HepG2 (cell line): ENCODE measurements around the gene KAZN. TPM values are rescaled to one million over a fixed set of nuclear protein-coding genes. Genes with fewer than 3 reads are reported as not detected.

Experiments
- ATAC-seq: fragments of 200-7000 bp; cut with Tn5 transposase; 3 replicates; pipeline ENCODE4 v1.9.1; 2020; ENCODE audit warnings: mild to moderate bottlenecking, moderate library complexity
- BruUV-seq: library from RNA; stranded (reverse); fragments of 400-500 nt; replicated peaks from 2 replicates; lab custom pipeline; 2021; lab: Mats Ljungman, UMichigan
- CTCF ChIA-PET: fragments of 300-600 bp; formaldehyde crosslinking; extraction: SDS; loops from one replicate; lab custom pipeline; 2021; ENCODE audit warnings: low total read pairs, inconsistent platforms, low intra/inter-chr PET ratio; lab: Yijun Ruan, JAX
- POLR2A ChIA-PET: fragments of 350-600 bp; sonication (Branson Sonifier 250); formaldehyde crosslinking; loops from one replicate; lab custom pipeline; 2020; ENCODE audit warnings: antibody characterized with exemption, inconsistent platforms; lab: Yijun Ruan, JAX
- DNase-seq: peaks from one replicate; pipeline ENCODE4 v3.0.0-alpha.2; 2015; ENCODE audit warnings: low spot score
- FAIRE-seq: peaks from 3 replicates; lab custom pipeline; 2011; peaks lifted over from hg19 to GRCh38; lab: Jason Lieb, UNC
- H2AFZ ChIP-seq: one replicate; pipeline ENCODE4 v1.6.1; 2011; ENCODE audit warnings: low read length, inconsistent platforms
- H3K27ac ChIP-seq: fragments of 300-600 bp; 3 replicates; pipeline ENCODE4 v1.8.0; 2011; ENCODE audit warnings: mixed run types, mild to moderate bottlenecking, mixed read lengths, low read length, inconsistent platforms; ENCODE audit not compliant: insufficient read depth; ENCODE audit errors: extremely low read length
- H3K27me3 ChIP-seq, 2 experiments: fragments of 200-600 bp in 1 of 2; 2 replicates in 1 of 2; 3 replicates in 1 of 2; pipeline versions ENCODE4 v1.6.0 to v1.8.0; 2011; ENCODE audit warnings: low read length in 2 of 2, mild to moderate bottlenecking in 2 of 2, moderate library complexity in 2 of 2, inconsistent platforms in 1 of 2; ENCODE audit not compliant: insufficient read depth in 2 of 2, control insufficient read depth in 1 of 2
- H3K36me3 ChIP-seq, 2 experiments: fragments of 200-600 bp in 1 of 2; replicated peaks in 1 of 2; 2 replicates in 1 of 2; 3 replicates in 1 of 2; pipeline versions ENCODE4 v1.5.1 to v1.8.0; 2011; ENCODE audit warnings: low read length in 2 of 2, inconsistent platforms in 1 of 2; ENCODE audit not compliant: insufficient read depth in 2 of 2, control insufficient read depth in 1 of 2
- H3K4me1 ChIP-seq: 2 replicates; pipeline ENCODE4 v1.5.1; 2012; ENCODE audit warnings: low read length, inconsistent platforms; ENCODE audit not compliant: insufficient read depth
- H3K4me2 ChIP-seq: 2 replicates; pipeline ENCODE4 v1.6.0; 2011; ENCODE audit warnings: low read depth, low read length, inconsistent platforms
- H3K4me3 ChIP-seq, 3 experiments: fragments of 200-600 bp in 1 of 3; sonication (generic), shearing (Covaris generic) in 1 of 3; replicated peaks in 1 of 3; 2 replicates each; pipeline ENCODE4 v1.5.1; 2011 to 2016; ENCODE audit warnings: low read length in 3 of 3, inconsistent platforms in 2 of 3, low read depth in 2 of 3, mild to moderate bottlenecking in 2 of 3, control low read depth in 1 of 3, mixed read lengths in 1 of 3; ENCODE audit not compliant: insufficient read depth in 1 of 3
- H3K79me2 ChIP-seq: one replicate; pipeline ENCODE4 v1.6.1; 2011; ENCODE audit warnings: low read length, inconsistent platforms; ENCODE audit not compliant: insufficient read depth
- H3K9ac ChIP-seq: 2 replicates; pipeline ENCODE4 v1.6.0; 2011; ENCODE audit warnings: mild to moderate bottlenecking, low read depth, low read length, inconsistent platforms; ENCODE audit not compliant: insufficient read depth
- H3K9me3 ChIP-seq: 2 replicates; pipeline ENCODE4 v1.5.1; 2012; ENCODE audit warnings: mild to moderate bottlenecking, low read length
- H4K20me1 ChIP-seq: 2 replicates; pipeline ENCODE4 v1.6.0; 2011; ENCODE audit warnings: inconsistent platforms, mild to moderate bottlenecking, low read length, moderate library complexity; ENCODE audit not compliant: insufficient read depth
- FOSL2 ChIP-seq: sonication (generic); formaldehyde crosslinking; IDR thresholded peaks from 2 replicates; pipeline ENCODE4 v1.4.0; 2020; ENCODE audit warnings: missing genetic modification reagents
- NKX3-1 ChIP-seq: sonication (generic); formaldehyde crosslinking; IDR thresholded peaks from 2 replicates; pipeline ENCODE4 v1.5.0; 2020; ENCODE audit warnings: missing genetic modification reagents
- PTBP1 ChIP-seq: fragments of 200-400 bp; formaldehyde crosslinking; IDR thresholded peaks from 2 replicates; pipeline ENCODE4 v1.6.1; 2018; ENCODE audit warnings: low read length, low read depth; ENCODE audit not compliant: poor library complexity, severe bottlenecking
- SIX4 ChIP-seq: sonication (generic); formaldehyde crosslinking; IDR thresholded peaks from 2 replicates; pipeline ENCODE4 v1.4.0; 2020; ENCODE audit warnings: missing genetic modification reagents
- SKI ChIP-seq: fragments of 450-650 bp; IDR thresholded peaks from one replicate; pipeline ENCODE4 v1.6.1; 2018; ENCODE audit warnings: mild to moderate bottlenecking; ENCODE audit not compliant: partially characterized antibody
- ZBTB42 ChIP-seq: sonication (generic); formaldehyde crosslinking; IDR thresholded peaks from 2 replicates; pipeline ENCODE4 v1.5.0; 2020; ENCODE audit warnings: mild to moderate bottlenecking, missing genetic modification reagents
- ZNF205 ChIP-seq: IDR thresholded peaks from 2 replicates; pipeline ENCODE4 v1.6.1; 2018; ENCODE audit warnings: missing biosample characterization, missing genetic modification reagents
- ZSCAN20 ChIP-seq: sonication (generic); formaldehyde crosslinking; IDR thresholded peaks from 2 replicates; pipeline ENCODE4 v1.4.0; 2020; ENCODE audit warnings: missing genetic modification reagents, mild to moderate bottlenecking, borderline replicate concordance
- WGBS: methylation state at CpG from one replicate; pipeline ENCODE4 v1.1.6; 2017; ENCODE audit warnings: low lambda C conversion rate; 5-methylcytosine and 5-hydroxymethylcytosine counted together
- in situ Hi-C: cut with HindIII; loops from 2 replicates; pipeline ENCODE4 v1.10.0; 2017; ENCODE audit warnings: low pct_unique_long_range_greater_than_20kb; ENCODE audit not compliant: extremely low pct_ligation_motif_present
- intact Hi-C: fragments of 100-400 bp; cut with micrococcal nuclease; formaldehyde crosslinking; loops from one replicate; pipeline ENCODE4 v1.10.0; 2022; ENCODE audit not compliant: unreplicated experiment
- polyA plus RNA-seq, 8 experiments: library from polyadenylated mRNA; depleted of rRNA in 3 of 8; stranded (reverse) in 7 of 8; unstranded in 1 of 8; fragments of >200 nt; fragmentation: Illumina TruSeq in 4 of 8; extraction: Trizol in 4 of 8; gene quantifications; 2 replicates each; pipeline versions ENCODE4 v1.2.1 to v1.2.3, GENCODE V29; 2011 to 2016; ENCODE audit warnings: low read depth in 4 of 8, missing spikeins in 1 of 8, mixed read lengths in 1 of 8; ENCODE audit not compliant: insufficient read depth in 1 of 8
- total RNA-seq, 5 experiments: library from RNA; depleted of rRNA; stranded (reverse); fragments of >200 nt; fragmentation: Illumina TruSeq; extraction: Trizol; gene quantifications; 2 replicates each; pipeline ENCODE4 v1.2.3, GENCODE V29; 2016; ENCODE audit warnings: low read depth in 1 of 5
- TF ChIP-seq, protein P1 (sequence below): fragments of 450-650 bp; IDR thresholded peaks from 2 replicates; pipeline ENCODE4 v1.6.1; 2017; ENCODE audit warnings: mild to moderate bottlenecking
- TF ChIP-seq, protein P2 (sequence below): sonication (generic); formaldehyde crosslinking; IDR thresholded peaks from 2 replicates; pipeline ENCODE4 v1.4.0; 2020; ENCODE audit warnings: mild to moderate bottlenecking, missing genetic modification reagents
- TF ChIP-seq, protein P3 (sequence below): sonication (generic); formaldehyde crosslinking; IDR thresholded peaks from 2 replicates; pipeline ENCODE4 v1.4.0; 2020; ENCODE audit warnings: missing genetic modification reagents

KAZN gene
- total and polyA plus RNA-seq, 2 of the 13 experiments (the other 11 are each of a cell fraction or from before 2014, with no cell fraction given), result 10.4 to 13.5 TPM

DNA sequence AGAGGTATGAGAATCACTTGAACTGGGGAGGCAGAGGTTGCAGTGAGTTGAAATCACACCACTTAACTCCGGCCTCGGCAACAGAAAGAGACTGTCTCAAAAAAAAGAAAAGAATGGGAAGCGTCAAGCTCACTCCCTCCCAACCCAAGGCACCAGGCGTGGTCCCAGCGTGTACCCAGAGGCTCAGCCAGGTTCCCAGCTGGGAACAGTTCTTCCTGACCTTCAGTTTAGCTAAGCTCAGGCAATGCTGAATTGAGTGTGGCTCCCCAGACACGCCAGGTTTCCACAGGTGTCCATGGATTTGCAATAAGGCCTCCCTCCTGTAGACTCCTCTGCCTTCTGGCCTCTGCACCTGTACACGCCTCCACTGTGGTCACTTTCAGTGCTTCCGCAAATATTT, 414.3 kb downstream of the KAZN start:
- in situ Hi-C loops (no loop called here), intact Hi-C loops (no loop called here)
- CTCF ChIA-PET, result no interaction called here
- DNase-seq (no peak), FAIRE-seq (no peak), ATAC-seq (no peak)
- peaks cover 28% of the 10 kb centered on the region for H3K4me1 ChIP-seq
- no peak overlapping the region for H3K4me3 ChIP-seq
- no TSS peak for BruUV-seq
- H3K9me3 ChIP-seq, result no peaks in the 10 kb centered on the region
- H3K27me3 ChIP-seq, result no peaks in the 10 kb centered on the region
- TF ChIP-seq SKI, result no peak
- no peak for TF ChIP-seq ZSCAN20 (CRISPR knock-in tag)
- no peak for TF ChIP-seq ZNF205 (CRISPR knock-in tag)
- TF ChIP-seq ZBTB42 (CRISPR knock-in tag), result no peak
- H4K20me1 ChIP-seq, result no peaks in the 10 kb centered on the region
- POLR2A ChIA-PET, result no interaction called here
- no peak overlapping the region for H3K9ac ChIP-seq
- WGBS, result 82% methylated on average over 8 of the region's 8 CpGs
- H3K36me3 ChIP-seq, result peaks cover 4 to 29% of the 10 kb centered on the region in 2 experiments; a peak in 3 of 5 replicates
- no peaks in the 10 kb centered on the region for H3K79me2 ChIP-seq
- H3K4me2 ChIP-seq, result no peak overlapping the region
- no peak overlapping the region for H2AFZ ChIP-seq
- no peak overlapping the region for H3K27ac ChIP-seq

DNA sequence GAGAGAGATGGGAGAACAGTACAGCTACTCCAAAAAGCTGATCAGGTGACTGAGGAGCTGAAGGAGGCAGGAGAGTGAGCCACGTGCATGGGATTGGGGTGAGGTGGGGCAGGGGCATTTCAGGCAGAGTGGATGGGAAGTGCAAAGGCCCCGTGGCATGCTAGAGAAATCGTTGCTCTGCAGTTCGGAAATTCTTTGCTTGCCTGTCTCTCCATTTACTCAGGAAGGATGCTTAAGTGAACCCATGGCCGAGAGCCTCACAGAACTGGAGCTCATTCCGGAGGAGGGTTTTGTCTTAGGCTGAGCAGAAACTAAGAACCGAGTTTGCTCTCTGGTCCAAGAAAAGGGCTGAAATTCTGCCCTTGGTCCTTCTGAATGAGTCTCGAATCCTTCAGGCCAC, 415.3 kb downstream of the KAZN start:
- intact Hi-C loops, result no loop called here
- Histone ChIP-seq H3K4me2 (no peak overlapping the region), H3K4me3 (no peak overlapping the region), H3K27me3 (no peaks in the 10 kb centered on the region), H3K36me3 (peaks cover 4 to 20% of the 10 kb centered on the region in 2 experiments; a peak in 3 of 5 replicates), H4K20me1 (no peaks in the 10 kb centered on the region), H3K4me1 (peaks cover 18% of the 10 kb centered on the region), H3K9ac (no peak overlapping the region), H3K79me2 (no peaks in the 10 kb centered on the region), H3K9me3 (no peaks in the 10 kb centered on the region), H2AFZ (no peak overlapping the region), H3K27ac (no peak overlapping the region)
- no peak for ATAC-seq
- ChIA-PET POLR2A (no interaction called here), CTCF (no interaction called here)
- in situ Hi-C loops, result no loop called here
- no TSS peak for BruUV-seq
- FAIRE-seq, result no peak
- 90% methylated on average over 5 of the region's 8 CpGs for WGBS
- no peak for DNase-seq
- TF ChIP-seq, protein P1, sequence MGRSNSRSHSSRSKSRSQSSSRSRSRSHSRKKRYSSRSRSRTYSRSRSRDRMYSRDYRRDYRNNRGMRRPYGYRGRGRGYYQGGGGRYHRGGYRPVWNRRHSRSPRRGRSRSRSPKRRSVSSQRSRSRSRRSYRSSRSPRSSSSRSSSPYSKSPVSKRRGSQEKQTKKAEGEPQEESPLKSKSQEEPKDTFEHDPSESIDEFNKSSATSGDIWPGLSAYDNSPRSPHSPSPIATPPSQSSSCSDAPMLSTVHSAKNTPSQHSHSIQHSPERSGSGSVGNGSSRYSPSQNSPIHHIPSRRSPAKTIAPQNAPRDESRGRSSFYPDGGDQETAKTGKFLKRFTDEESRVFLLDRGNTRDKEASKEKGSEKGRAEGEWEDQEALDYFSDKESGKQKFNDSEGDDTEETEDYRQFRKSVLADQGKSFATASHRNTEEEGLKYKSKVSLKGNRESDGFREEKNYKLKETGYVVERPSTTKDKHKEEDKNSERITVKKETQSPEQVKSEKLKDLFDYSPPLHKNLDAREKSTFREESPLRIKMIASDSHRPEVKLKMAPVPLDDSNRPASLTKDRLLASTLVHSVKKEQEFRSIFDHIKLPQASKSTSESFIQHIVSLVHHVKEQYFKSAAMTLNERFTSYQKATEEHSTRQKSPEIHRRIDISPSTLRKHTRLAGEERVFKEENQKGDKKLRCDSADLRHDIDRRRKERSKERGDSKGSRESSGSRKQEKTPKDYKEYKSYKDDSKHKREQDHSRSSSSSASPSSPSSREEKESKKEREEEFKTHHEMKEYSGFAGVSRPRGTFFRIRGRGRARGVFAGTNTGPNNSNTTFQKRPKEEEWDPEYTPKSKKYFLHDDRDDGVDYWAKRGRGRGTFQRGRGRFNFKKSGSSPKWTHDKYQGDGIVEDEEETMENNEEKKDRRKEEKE, result no peak
- TF ChIP-seq FOSL2 (CRISPR knock-in tag) (no peak), NKX3-1 (CRISPR knock-in tag) (no peak), PTBP1 (no peak), SIX4 (CRISPR knock-in tag) (no peak)
- TF ChIP-seq, protein P2, sequence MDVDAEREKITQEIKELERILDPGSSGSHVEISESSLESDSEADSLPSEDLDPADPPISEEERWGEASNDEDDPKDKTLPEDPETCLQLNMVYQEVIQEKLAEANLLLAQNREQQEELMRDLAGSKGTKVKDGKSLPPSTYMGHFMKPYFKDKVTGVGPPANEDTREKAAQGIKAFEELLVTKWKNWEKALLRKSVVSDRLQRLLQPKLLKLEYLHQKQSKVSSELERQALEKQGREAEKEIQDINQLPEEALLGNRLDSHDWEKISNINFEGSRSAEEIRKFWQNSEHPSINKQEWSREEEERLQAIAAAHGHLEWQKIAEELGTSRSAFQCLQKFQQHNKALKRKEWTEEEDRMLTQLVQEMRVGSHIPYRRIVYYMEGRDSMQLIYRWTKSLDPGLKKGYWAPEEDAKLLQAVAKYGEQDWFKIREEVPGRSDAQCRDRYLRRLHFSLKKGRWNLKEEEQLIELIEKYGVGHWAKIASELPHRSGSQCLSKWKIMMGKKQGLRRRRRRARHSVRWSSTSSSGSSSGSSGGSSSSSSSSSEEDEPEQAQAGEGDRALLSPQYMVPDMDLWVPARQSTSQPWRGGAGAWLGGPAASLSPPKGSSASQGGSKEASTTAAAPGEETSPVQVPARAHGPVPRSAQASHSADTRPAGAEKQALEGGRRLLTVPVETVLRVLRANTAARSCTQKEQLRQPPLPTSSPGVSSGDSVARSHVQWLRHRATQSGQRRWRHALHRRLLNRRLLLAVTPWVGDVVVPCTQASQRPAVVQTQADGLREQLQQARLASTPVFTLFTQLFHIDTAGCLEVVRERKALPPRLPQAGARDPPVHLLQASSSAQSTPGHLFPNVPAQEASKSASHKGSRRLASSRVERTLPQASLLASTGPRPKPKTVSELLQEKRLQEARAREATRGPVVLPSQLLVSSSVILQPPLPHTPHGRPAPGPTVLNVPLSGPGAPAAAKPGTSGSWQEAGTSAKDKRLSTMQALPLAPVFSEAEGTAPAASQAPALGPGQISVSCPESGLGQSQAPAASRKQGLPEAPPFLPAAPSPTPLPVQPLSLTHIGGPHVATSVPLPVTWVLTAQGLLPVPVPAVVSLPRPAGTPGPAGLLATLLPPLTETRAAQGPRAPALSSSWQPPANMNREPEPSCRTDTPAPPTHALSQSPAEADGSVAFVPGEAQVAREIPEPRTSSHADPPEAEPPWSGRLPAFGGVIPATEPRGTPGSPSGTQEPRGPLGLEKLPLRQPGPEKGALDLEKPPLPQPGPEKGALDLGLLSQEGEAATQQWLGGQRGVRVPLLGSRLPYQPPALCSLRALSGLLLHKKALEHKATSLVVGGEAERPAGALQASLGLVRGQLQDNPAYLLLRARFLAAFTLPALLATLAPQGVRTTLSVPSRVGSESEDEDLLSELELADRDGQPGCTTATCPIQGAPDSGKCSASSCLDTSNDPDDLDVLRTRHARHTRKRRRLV (CRISPR knock-in tag), result no peak
- TF ChIP-seq, protein P3, sequence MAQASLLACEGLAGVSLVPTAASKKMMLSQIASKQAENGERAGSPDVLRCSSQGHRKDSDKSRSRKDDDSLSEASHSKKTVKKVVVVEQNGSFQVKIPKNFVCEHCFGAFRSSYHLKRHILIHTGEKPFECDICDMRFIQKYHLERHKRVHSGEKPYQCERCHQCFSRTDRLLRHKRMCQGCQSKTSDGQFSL (CRISPR knock-in tag), result no peak
